Progenitor cell of endocrine pancreas (in vitro differentiated cells): Measurements from ENCODE around the gene KIF25. TPM values are rescaled to one million over a fixed set of nuclear protein-coding genes. Genes with fewer than 3 reads are reported as not detected.

Experiments used
- DNase-seq: peaks from one replicate; pipeline ENCODE4 v3.0.0; 2021; ENCODE audit warnings: low spot score; ENCODE audit not compliant: unreplicated experiment
- H3K27ac Mint-ChIP-seq: 2 replicates; pipeline ENCODE4 v1.8.0; 2021; ENCODE audit warnings: mild to moderate bottlenecking, moderate library complexity, mixed read lengths
- H3K27me3 Mint-ChIP-seq: 2 replicates; pipeline ENCODE4 v1.8.0; 2021; ENCODE audit warnings: mixed read lengths
- H3K36me3 Mint-ChIP-seq: 2 replicates; pipeline ENCODE4 v1.8.0; 2022; ENCODE audit warnings: mixed read lengths; ENCODE audit not compliant: insufficient read depth
- H3K4me1 Mint-ChIP-seq: 2 replicates; pipeline ENCODE4 v1.8.0; 2021; ENCODE audit warnings: low read depth, mixed read lengths
- H3K4me3 Mint-ChIP-seq: 2 replicates; pipeline ENCODE4 v1.8.0; 2021; ENCODE audit warnings: low read depth, mild to moderate bottlenecking, moderate library complexity, mixed read lengths
- H3K9me3 Mint-ChIP-seq: 2 replicates; pipeline ENCODE4 v1.8.0; 2021; ENCODE audit warnings: low read depth, mixed read lengths
- CTCF ChIP-seq: fragments of 200-600 bp; sonication (generic); IDR thresholded peaks from one replicate; pipeline ENCODE4 v1.5.0; 2021; ENCODE audit warnings: antibody characterized with exemption, mild to moderate bottlenecking; ENCODE audit not compliant: unreplicated experiment
- total RNA-seq: library from RNA; stranded (reverse); gene quantifications from 2 replicates; pipeline ENCODE4 v1.2.1, GENCODE V29; 2021

Gene KIF25
- total RNA-seq, 1 donor from 2014 or later = not detected

GRCh38 chr6:168056892-168057527 lies 59.5 kb downstream of the KIF25 start:
- TF ChIP-seq CTCF = no peak
- Mint-ChIP-seq H3K27me3 (no peaks in the 10 kb centered on the region), H3K36me3 (no peaks in the 10 kb centered on the region), H3K9me3 (no peaks in the 10 kb centered on the region), H3K4me1 (no peaks in the 10 kb centered on the region), H3K4me3 (no peak overlapping the region), H3K27ac (no peak overlapping the region)
- no peak for DNase-seq

GRCh38 chr6:168057836-168058235 lies 60.4 kb downstream of the KIF25 start:
- H3K9me3 Mint-ChIP-seq = no peaks in the 10 kb centered on the region
- DNase-seq = no peak
- H3K27ac Mint-ChIP-seq = no peak overlapping the region
- H3K4me1 Mint-ChIP-seq = no peaks in the 10 kb centered on the region
- no peaks in the 10 kb centered on the region for H3K36me3 Mint-ChIP-seq
- no peak overlapping the region for H3K4me3 Mint-ChIP-seq
- no peaks in the 10 kb centered on the region for H3K27me3 Mint-ChIP-seq
- TF ChIP-seq CTCF = no peak

GRCh38 chr6:168058691-168059551 lies 61.5 kb downstream of the KIF25 start:
- no peaks in the 10 kb centered on the region for H3K4me1 Mint-ChIP-seq
- TF ChIP-seq CTCF = no peak
- no peaks in the 10 kb centered on the region for H3K36me3 Mint-ChIP-seq
- H3K27ac Mint-ChIP-seq = no peak overlapping the region
- no peak overlapping the region for H3K4me3 Mint-ChIP-seq
- no peaks in the 10 kb centered on the region for H3K9me3 Mint-ChIP-seq
- DNase-seq = no peak
- H3K27me3 Mint-ChIP-seq = no peaks in the 10 kb centered on the region

GRCh38 chr6:168060521-168060931 lies 63.1 kb downstream of the KIF25 start:
- Mint-ChIP-seq H3K27me3 (no peaks in the 10 kb centered on the region), H3K27ac (no peak overlapping the region), H3K4me3 (no peak overlapping the region), H3K4me1 (no peaks in the 10 kb centered on the region), H3K9me3 (no peaks in the 10 kb centered on the region), H3K36me3 (no peaks in the 10 kb centered on the region)
- peak; percentile 44 for DNase-seq
- TF ChIP-seq CTCF = peak; percentile 73

GRCh38 chr6:168061269-168062210 lies 64.1 kb downstream of the KIF25 start:
- H3K27ac Mint-ChIP-seq = peak overlapping the region; percentile 29
- no peaks in the 10 kb centered on the region for H3K36me3 Mint-ChIP-seq
- H3K4me3 Mint-ChIP-seq = no peak overlapping the region
- no peaks in the 10 kb centered on the region for H3K27me3 Mint-ChIP-seq
- no peaks in the 10 kb centered on the region for H3K9me3 Mint-ChIP-seq
- DNase-seq = no peak
- H3K4me1 Mint-ChIP-seq = no peaks in the 10 kb centered on the region
- no peak for TF ChIP-seq CTCF
